D721Med (cell line): ENCODE measurements around the gene CCDC187.

Experiments
- DNase-seq: peaks from one replicate; pipeline ENCODE4 v3.0.0; 2011; ENCODE audit warnings: low spot score; ENCODE audit not compliant: insufficient read length
- FAIRE-seq: peaks from 2 replicates; lab custom pipeline; 2011; peaks lifted over from hg19 to GRCh38; lab: Jason Lieb, UNC
- TF ChIP-seq, protein P1 (sequence below): IDR thresholded peaks from 2 replicates; pipeline ENCODE4 v1.5.1; 2012; ENCODE audit warnings: mild to moderate bottlenecking, control low read depth; ENCODE audit not compliant: insufficient read depth; ENCODE audit errors: missing control alignments

CCDC187 gene

GRCh38 chr9:136201609-136202453 lies 102.1 kb downstream of the CCDC187 start:
- FAIRE-seq, result no peak
- DNase-seq, result no peak
- TF ChIP-seq, protein P1, sequence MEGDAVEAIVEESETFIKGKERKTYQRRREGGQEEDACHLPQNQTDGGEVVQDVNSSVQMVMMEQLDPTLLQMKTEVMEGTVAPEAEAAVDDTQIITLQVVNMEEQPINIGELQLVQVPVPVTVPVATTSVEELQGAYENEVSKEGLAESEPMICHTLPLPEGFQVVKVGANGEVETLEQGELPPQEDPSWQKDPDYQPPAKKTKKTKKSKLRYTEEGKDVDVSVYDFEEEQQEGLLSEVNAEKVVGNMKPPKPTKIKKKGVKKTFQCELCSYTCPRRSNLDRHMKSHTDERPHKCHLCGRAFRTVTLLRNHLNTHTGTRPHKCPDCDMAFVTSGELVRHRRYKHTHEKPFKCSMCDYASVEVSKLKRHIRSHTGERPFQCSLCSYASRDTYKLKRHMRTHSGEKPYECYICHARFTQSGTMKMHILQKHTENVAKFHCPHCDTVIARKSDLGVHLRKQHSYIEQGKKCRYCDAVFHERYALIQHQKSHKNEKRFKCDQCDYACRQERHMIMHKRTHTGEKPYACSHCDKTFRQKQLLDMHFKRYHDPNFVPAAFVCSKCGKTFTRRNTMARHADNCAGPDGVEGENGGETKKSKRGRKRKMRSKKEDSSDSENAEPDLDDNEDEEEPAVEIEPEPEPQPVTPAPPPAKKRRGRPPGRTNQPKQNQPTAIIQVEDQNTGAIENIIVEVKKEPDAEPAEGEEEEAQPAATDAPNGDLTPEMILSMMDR, result no peak

DNA sequence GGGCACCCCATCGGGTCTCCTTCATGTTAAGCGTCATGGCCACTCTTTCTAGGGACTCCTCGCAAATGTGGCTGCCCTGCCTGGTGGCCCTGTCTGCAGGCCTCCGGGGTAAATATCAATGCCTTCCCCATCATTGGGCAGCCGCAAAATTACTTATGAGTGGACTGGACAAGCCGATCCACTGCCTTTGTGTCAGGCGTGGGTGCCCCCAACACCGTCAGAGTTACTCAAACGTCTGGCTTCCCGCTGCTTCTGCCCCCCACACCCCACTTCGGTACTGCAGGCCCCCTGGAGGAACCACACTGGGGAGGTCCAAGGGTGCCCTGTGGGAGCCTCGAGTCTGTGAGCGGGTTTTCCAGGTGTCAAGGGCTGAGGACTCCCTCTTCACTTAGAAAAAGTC lies 102.7 kb downstream of the CCDC187 start:
- FAIRE-seq (no peak), DNase-seq (no peak)
- TF ChIP-seq, protein P1, result no peak

DNA sequence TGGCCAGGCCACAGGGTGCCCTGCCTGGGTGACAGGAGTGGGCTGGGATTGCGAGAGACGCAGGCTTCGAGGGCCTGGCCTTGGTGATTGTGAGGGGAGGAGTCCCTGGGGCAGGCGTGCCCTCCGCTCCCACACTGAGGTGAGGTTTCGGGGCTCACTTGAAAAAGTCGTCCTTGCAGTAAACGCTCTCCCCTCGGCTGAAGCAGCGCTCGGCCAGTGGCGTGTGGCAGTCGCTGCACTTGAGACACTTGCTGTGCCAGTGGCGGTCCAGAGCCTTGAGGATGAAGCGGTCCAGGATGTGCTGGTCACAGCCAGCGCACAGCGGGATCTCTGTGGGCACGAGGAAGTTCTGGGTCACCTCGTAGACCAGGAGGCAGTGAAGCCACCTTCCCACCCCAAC lies 103.5 kb downstream of the CCDC187 start:
- FAIRE-seq (no peak), DNase-seq (no peak)
- TF ChIP-seq, protein P1, result no peak
